A549 (cell line): ENCODE results near the gene NRXN3. TPM values are rescaled to one million over a fixed set of nuclear protein-coding genes. Genes with fewer than 3 reads are reported as not detected.

Experiments used
- ATAC-seq, 2 experiments: fragments of 200-7000 bp in 1 of 2; fragments of >200 bp in 1 of 2; cut with Nextera tagmentation in 1 of 2; cut with Tn5 transposase in 1 of 2; 3 replicates each; pipeline versions ENCODE4 v1.8.0 to v1.9.1; 2018 to 2020; ENCODE audit warnings: mild to moderate bottlenecking in 1 of 2, moderate library complexity in 1 of 2
- CTCF ChIA-PET: fragments of 300-600 bp; sonication (Branson Sonifier 250); formaldehyde crosslinking; extraction: SDS; loops from one replicate; lab custom pipeline; 2021; ENCODE audit warnings: antibody characterized with exemption, inconsistent platforms; lab: Yijun Ruan, JAX
- POLR2A ChIA-PET: fragments of 350-600 bp; formaldehyde crosslinking; extraction: SDS; loops from one replicate; lab custom pipeline; 2021; ENCODE audit warnings: antibody characterized with exemption, inconsistent platforms; lab: Yijun Ruan, JAX
- DNase-seq, 2 experiments: peaks; one replicate each; pipeline versions ENCODE4 v3.0.0 to v3.0.0-alpha.2; 2011 to 2016; ENCODE audit warnings: low read depth in 1 of 2, low spot score in 1 of 2
- FAIRE-seq: peaks from 2 replicates; lab custom pipeline; 2011; peaks lifted over from hg19 to GRCh38; lab: Jason Lieb, UNC
- H3K27ac ChIP-seq, 2 experiments: fragments of >200 bp; sonication (Bioruptor Twin); formaldehyde crosslinking; 3 replicates each; pipeline ENCODE4 v1.5.1; 2016 to 2017
- H3K4me1 ChIP-seq: fragments of >200 bp; sonication (Bioruptor Twin); formaldehyde crosslinking; 3 replicates; pipeline ENCODE4 v1.6.1; 2016
- H3K4me2 ChIP-seq: fragments of >200 bp; sonication (Bioruptor Twin); formaldehyde crosslinking; 3 replicates; pipeline ENCODE4 v1.6.1; 2016
- H3K4me3 ChIP-seq: fragments of >200 bp; sonication (Bioruptor Twin); formaldehyde crosslinking; 3 replicates; pipeline ENCODE4 v1.5.1; 2016
- H3K9me3 ChIP-seq: fragments of >200 bp; sonication (Bioruptor Twin); formaldehyde crosslinking; 3 replicates; pipeline ENCODE4 v1.6.1; 2016
- CHD2 ChIP-seq: fragments of 150-350 bp; IDR thresholded peaks from 2 replicates; pipeline ENCODE4 v1.6.1; 2014; ENCODE audit warnings: low read length; ENCODE audit not compliant: partially characterized antibody
- CHD4 ChIP-seq: fragments of 200-600 bp; sonication (generic); IDR thresholded peaks from 2 replicates; pipeline ENCODE4 v1.6.1; 2016; ENCODE audit warnings: antibody characterized with exemption, mild to moderate bottlenecking, borderline replicate concordance
- EHF ChIP-seq: fragments of 250-450 bp; sonication (Bioruptor Pico); IDR thresholded peaks from 2 replicates; pipeline ENCODE4 v1.5.0; 2020; ENCODE audit warnings: mild to moderate bottlenecking
- ESRRA ChIP-seq: fragments of 150-350 bp; IDR thresholded peaks from 2 replicates; pipeline ENCODE4 v1.6.1; 2014; ENCODE audit warnings: mild to moderate bottlenecking, low read length, borderline replicate concordance
- GATA3 ChIP-seq: IDR thresholded peaks from 2 replicates; pipeline ENCODE4 v1.6.1; 2012; ENCODE audit warnings: borderline replicate concordance
- HDAC2 ChIP-seq: fragments of 200-600 bp; sonication (generic); IDR thresholded peaks from 2 replicates; pipeline ENCODE4 v1.6.1; 2016
- HEYL ChIP-seq: fragments of 250-450 bp; sonication (Bioruptor Pico); IDR thresholded peaks from 2 replicates; pipeline ENCODE4 v1.8.0; 2021; ENCODE audit warnings: mild to moderate bottlenecking, moderate library complexity
- HOXB13 ChIP-seq: fragments of 250-450 bp; sonication (Bioruptor Pico); IDR thresholded peaks from 2 replicates; pipeline ENCODE4 v1.5.0; 2020; ENCODE audit warnings: low read depth, mild to moderate bottlenecking, moderate library complexity
- KDM5A ChIP-seq: fragments of 200-600 bp; sonication (generic); IDR thresholded peaks from 2 replicates; pipeline ENCODE4 v1.6.1; 2016; ENCODE audit warnings: antibody characterized with exemption, mild to moderate bottlenecking
- MYC ChIP-seq: IDR thresholded peaks from 2 replicates; pipeline ENCODE4 v1.6.1; 2012; ENCODE audit warnings: mild to moderate bottlenecking, inconsistent platforms, low read length, improper control_type of control experiment, borderline replicate concordance
- NPAS2 ChIP-seq: fragments of 250-450 bp; sonication (Bioruptor Pico); IDR thresholded peaks from 2 replicates; pipeline ENCODE4 v1.8.0; 2022; ENCODE audit warnings: mild to moderate bottlenecking, moderate library complexity, borderline replicate concordance
- NR3C1 ChIP-seq: fragments of >200 bp; sonication (Bioruptor Twin); formaldehyde crosslinking; IDR thresholded peaks from 3 replicates; pipeline ENCODE4 v1.6.1; 2017
- PHF8 ChIP-seq: fragments of 200-600 bp; sonication (generic); IDR thresholded peaks from 2 replicates; pipeline ENCODE4 v1.6.1; 2016; ENCODE audit warnings: low read depth, mild to moderate bottlenecking, antibody characterized with exemption, moderate library complexity, borderline replicate concordance
- RFX5 ChIP-seq: fragments of 450-650 bp; IDR thresholded peaks from 2 replicates; pipeline ENCODE4 v1.7.1; 2014; ENCODE audit warnings: antibody characterized with exemption, mild to moderate bottlenecking, moderate library complexity
- SREBF2 ChIP-seq: fragments of 450-650 bp; IDR thresholded peaks from 2 replicates; pipeline ENCODE4 v1.6.1; 2014; ENCODE audit warnings: mild to moderate bottlenecking, moderate library complexity
- TFCP2L1 ChIP-seq: fragments of 250-450 bp; sonication (Bioruptor Pico); IDR thresholded peaks from 2 replicates; pipeline ENCODE4 v1.5.0; 2021; ENCODE audit warnings: mild to moderate bottlenecking
- WGBS: methylation state at CpG from one replicate; pipeline ENCODE4 v1.1.6; 2017; ENCODE audit errors: missing lambda C conversion rate; 5-methylcytosine and 5-hydroxymethylcytosine counted together
- polyA plus RNA-seq, 4 experiments: library from polyadenylated mRNA; depleted of rRNA in 3 of 4; stranded (reverse); fragments of >200 nt; fragmentation: RNase III in 1 of 4; extraction: RNeasy Plus Mini Kit Qiagen cat#74134 plus additional on column Dnase treatment in 1 of 4; gene quantifications; 2 replicates in 3 of 4; 3 replicates in 1 of 4; pipeline ENCODE4 v1.2.3, GENCODE V29; 2011 to 2017
- TF ChIP-seq, protein P1 (sequence below): fragments of 250-450 bp; sonication (Bioruptor Pico); IDR thresholded peaks from 2 replicates; pipeline ENCODE4 v1.5.0; 2021; ENCODE audit warnings: mild to moderate bottlenecking, moderate library complexity, borderline replicate concordance
- TF ChIP-seq, protein P2 (sequence below): fragments of 250-450 bp; sonication (Bioruptor Pico); IDR thresholded peaks from 2 replicates; pipeline ENCODE4 v1.5.0; 2020; ENCODE audit warnings: low read depth, mild to moderate bottlenecking, moderate library complexity
- TF ChIP-seq, protein P3 (sequence below): IDR thresholded peaks from 2 replicates; pipeline ENCODE4 v1.6.1; 2012
- TF ChIP-seq, protein P4 (sequence below): fragments of >200 bp; sonication (Bioruptor Twin); formaldehyde crosslinking; IDR thresholded peaks from 2 replicates; pipeline ENCODE4 v1.6.1; 2016
- TF ChIP-seq, protein P5 (sequence below): IDR thresholded peaks from 2 replicates; pipeline ENCODE4 v1.6.1; 2012
- TF ChIP-seq, protein P6 (sequence below): fragments of 150-350 bp; IDR thresholded peaks from 2 replicates; pipeline ENCODE4 v1.6.1; 2014; ENCODE audit warnings: low read depth, mild to moderate bottlenecking, low read length
- TF ChIP-seq, protein P7 (sequence below): fragments of >200 bp; sonication (Bioruptor Twin); formaldehyde crosslinking; IDR thresholded peaks from 3 replicates; pipeline ENCODE4 v1.5.1; 2016
- TF ChIP-seq, protein P8 (sequence below): IDR thresholded peaks from 2 replicates; pipeline ENCODE4 v1.6.1; 2012; ENCODE audit warnings: low read depth, borderline replicate concordance

Gene NRXN3
- polyA plus RNA-seq, 2 of the 4 experiments (the other 2 are of a cell fraction): 0.62 to 2.3 TPM

DNA sequence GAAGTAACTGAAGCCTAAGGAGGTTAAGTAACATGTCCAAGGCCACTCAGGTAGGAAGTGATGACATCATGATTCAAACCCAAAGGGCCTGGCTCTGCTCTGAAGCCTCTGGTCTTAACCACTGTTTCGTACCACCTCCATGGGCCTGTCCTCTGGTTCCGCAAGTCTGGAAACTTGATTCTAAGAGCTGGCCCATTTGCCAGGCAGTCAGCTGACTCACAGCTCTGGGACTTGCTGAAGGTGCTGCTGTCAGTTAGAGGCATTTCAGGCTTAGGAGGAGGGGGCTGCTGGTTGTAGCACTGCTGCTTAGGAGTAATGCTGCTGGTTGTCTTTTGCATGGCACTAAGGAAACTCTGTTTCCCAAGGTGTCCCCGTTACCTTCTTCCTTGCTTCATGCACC lies 7.9 kb downstream of the NRXN3 start:
- CTCF ChIA-PET: interaction anchor here (1.9 kb wide), 1 partner anchor 14 kb away, joined by 6 read pairs; no protein-coding TSS in a partner anchor
- no peak for TF ChIP-seq KDM5A
- no peak for TF ChIP-seq HOXB13 (CRISPR knock-in tag)
- TF ChIP-seq, protein P1, sequence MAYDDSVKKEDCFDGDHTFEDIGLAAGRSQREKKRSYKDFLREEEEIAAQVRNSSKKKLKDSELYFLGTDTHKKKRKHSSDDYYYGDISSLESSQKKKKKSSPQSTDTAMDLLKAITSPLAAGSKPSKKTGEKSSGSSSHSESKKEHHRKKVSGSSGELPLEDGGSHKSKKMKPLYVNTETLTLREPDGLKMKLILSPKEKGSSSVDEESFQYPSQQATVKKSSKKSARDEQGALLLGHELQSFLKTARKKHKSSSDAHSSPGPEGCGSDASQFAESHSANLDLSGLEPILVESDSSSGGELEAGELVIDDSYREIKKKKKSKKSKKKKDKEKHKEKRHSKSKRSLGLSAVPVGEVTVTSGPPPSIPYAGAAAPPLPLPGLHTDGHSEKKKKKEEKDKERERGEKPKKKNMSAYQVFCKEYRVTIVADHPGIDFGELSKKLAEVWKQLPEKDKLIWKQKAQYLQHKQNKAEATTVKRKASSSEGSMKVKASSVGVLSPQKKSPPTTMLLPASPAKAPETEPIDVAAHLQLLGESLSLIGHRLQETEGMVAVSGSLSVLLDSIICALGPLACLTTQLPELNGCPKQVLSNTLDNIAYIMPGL (CRISPR knock-in tag): no peak
- no peak for TF ChIP-seq NPAS2 (CRISPR knock-in tag)
- TF ChIP-seq, protein P2, sequence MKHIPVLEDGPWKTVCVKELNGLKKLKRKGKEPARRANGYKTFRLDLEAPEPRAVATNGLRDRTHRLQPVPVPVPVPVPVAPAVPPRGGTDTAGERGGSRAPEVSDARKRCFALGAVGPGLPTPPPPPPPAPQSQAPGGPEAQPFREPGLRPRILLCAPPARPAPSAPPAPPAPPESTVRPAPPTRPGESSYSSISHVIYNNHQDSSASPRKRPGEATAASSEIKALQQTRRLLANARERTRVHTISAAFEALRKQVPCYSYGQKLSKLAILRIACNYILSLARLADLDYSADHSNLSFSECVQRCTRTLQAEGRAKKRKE (CRISPR knock-in tag): no peak
- TF ChIP-seq SREBF2: no peak
- no peak for TF ChIP-seq PHF8
- TF ChIP-seq, protein P3, sequence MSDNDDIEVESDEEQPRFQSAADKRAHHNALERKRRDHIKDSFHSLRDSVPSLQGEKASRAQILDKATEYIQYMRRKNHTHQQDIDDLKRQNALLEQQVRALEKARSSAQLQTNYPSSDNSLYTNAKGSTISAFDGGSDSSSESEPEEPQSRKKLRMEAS: no peak
- no peak for TF ChIP-seq ESRRA
- TF ChIP-seq CHD4: no peak
- TF ChIP-seq, protein P4, sequence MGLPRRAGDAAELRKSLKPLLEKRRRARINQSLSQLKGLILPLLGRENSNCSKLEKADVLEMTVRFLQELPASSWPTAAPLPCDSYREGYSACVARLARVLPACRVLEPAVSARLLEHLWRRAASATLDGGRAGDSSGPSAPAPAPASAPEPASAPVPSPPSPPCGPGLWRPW: no peak
- TF ChIP-seq, protein P5, sequence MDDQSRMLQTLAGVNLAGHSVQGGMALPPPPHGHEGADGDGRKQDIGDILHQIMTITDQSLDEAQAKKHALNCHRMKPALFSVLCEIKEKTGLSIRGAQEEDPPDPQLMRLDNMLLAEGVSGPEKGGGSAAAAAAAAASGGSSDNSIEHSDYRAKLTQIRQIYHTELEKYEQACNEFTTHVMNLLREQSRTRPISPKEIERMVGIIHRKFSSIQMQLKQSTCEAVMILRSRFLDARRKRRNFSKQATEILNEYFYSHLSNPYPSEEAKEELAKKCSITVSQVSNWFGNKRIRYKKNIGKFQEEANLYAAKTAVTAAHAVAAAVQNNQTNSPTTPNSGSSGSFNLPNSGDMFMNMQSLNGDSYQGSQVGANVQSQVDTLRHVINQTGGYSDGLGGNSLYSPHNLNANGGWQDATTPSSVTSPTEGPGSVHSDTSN: no peak
- TF ChIP-seq TFCP2L1 (CRISPR knock-in tag): no peak
- TF ChIP-seq, all 56 proteins: peak for 0
- DNase-seq: no peak
- no peak overlapping the region for H3K27ac ChIP-seq
- no peaks in the 10 kb centered on the region for H3K4me1 ChIP-seq
- POLR2A ChIA-PET: no interaction called here
- no peak overlapping the region for H3K4me2 ChIP-seq
- no peaks in the 10 kb centered on the region for H3K9me3 ChIP-seq
- no peak for ATAC-seq
- no peak overlapping the region for H3K4me3 ChIP-seq
- no peak for FAIRE-seq
- 37% methylated on average over 3 of the region's 3 CpGs for WGBS

DNA sequence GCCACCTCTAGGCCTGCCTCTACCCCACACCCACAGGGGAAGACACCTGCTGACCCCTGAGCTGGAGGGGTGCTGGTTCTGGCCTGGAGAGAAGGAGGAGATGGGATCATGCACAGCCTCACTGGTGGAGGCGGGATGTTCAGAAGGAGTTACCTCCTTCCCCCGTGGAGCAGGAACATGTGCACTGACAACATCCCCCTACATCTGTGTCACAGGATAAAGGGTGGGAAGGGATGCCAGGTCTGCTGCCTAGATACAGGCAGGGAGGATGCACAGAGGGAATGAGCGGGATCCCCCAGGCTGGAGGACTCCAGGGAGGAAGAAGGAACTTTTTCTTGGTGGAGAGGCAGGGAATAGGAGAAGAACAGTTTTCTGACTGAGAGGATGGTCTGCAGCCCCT lies 8.8 kb downstream of the NRXN3 start:
- no peaks in the 10 kb centered on the region for H3K4me1 ChIP-seq
- H3K9me3 ChIP-seq: no peaks in the 10 kb centered on the region
- ChIA-PET POLR2A (no interaction called here), CTCF (interaction anchor here (1.9 kb wide), 1 partner anchor 15 kb away, joined by 6 read pairs; no protein-coding TSS in a partner anchor)
- H3K4me3 ChIP-seq: no peak overlapping the region
- H3K4me2 ChIP-seq: no peak overlapping the region
- DNase-seq (no peak), ATAC-seq (no peak), FAIRE-seq (no peak)
- no peak overlapping the region for H3K27ac ChIP-seq
- WGBS: 0% methylated on average over 2 of the region's 3 CpGs
- TF ChIP-seq HDAC2 (no peak), EHF (CRISPR knock-in tag) (no peak), MYC (no peak), HEYL (CRISPR knock-in tag) (no peak), NR3C1 (no peak), RFX5 (no peak), CHD2 (no peak), GATA3 (no peak)
- TF ChIP-seq, protein P6, sequence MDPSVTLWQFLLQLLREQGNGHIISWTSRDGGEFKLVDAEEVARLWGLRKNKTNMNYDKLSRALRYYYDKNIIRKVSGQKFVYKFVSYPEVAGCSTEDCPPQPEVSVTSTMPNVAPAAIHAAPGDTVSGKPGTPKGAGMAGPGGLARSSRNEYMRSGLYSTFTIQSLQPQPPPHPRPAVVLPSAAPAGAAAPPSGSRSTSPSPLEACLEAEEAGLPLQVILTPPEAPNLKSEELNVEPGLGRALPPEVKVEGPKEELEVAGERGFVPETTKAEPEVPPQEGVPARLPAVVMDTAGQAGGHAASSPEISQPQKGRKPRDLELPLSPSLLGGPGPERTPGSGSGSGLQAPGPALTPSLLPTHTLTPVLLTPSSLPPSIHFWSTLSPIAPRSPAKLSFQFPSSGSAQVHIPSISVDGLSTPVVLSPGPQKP: no peak
- TF ChIP-seq, protein P7, sequence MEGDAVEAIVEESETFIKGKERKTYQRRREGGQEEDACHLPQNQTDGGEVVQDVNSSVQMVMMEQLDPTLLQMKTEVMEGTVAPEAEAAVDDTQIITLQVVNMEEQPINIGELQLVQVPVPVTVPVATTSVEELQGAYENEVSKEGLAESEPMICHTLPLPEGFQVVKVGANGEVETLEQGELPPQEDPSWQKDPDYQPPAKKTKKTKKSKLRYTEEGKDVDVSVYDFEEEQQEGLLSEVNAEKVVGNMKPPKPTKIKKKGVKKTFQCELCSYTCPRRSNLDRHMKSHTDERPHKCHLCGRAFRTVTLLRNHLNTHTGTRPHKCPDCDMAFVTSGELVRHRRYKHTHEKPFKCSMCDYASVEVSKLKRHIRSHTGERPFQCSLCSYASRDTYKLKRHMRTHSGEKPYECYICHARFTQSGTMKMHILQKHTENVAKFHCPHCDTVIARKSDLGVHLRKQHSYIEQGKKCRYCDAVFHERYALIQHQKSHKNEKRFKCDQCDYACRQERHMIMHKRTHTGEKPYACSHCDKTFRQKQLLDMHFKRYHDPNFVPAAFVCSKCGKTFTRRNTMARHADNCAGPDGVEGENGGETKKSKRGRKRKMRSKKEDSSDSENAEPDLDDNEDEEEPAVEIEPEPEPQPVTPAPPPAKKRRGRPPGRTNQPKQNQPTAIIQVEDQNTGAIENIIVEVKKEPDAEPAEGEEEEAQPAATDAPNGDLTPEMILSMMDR: no peak
- TF ChIP-seq, protein P8, sequence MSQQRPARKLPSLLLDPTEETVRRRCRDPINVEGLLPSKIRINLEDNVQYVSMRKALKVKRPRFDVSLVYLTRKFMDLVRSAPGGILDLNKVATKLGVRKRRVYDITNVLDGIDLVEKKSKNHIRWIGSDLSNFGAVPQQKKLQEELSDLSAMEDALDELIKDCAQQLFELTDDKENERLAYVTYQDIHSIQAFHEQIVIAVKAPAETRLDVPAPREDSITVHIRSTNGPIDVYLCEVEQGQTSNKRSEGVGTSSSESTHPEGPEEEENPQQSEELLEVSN: no peak
- TF ChIP-seq, protein P5: no peak
- TF ChIP-seq, protein P4: no peak
- TF ChIP-seq, protein P2 (CRISPR knock-in tag): no peak
